Measurements from ENCODE around the gene COX20.
"Not testable (repeated sequence)": the region's sequence is repeated elsewhere in the genome, so short reads cannot be mapped to it uniquely, and the experiment has no call there.

Gene COX20

GRCh38 chr1:244821134-244821533 lies 14.3 kb upstream of the COX20 start:
- no peak for DNase-seq (ENCODE audit: low read depth in 4 of 4, low spot score in 1 of 4)

GRCh38 chr1:244822878-244823277 lies 12.6 kb upstream of the COX20 start:
- no peak for DNase-seq (ENCODE audit: low read depth in 4 of 4, low spot score in 1 of 4)

- DNase-seq (ENCODE audit: low read depth in 4 of 4, low spot score in 1 of 4), result no peak
Measured at GRCh38 chr1:244826712-244827111, 8.7 kb upstream of the COX20 start.

DNA sequence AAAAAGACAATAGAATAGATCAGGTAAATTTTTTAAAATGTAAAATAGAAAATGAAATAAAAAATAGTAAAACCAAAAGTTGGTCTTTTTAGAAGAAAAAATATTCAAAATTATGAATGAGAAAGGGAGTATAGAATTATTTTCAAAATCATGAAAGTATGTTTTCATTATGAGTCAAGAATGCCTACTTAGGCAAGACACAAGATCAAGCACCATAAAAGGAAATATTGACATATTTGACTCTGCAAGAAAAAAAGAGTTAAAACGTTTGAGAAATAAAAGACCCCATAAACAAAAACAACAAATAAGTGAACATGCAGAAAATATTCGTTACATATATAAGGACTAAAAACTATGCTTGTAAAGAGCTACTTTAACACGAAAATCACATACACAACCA lies 4.8 kb upstream of the COX20 start:
- DNase-seq (ENCODE audit: low read depth in 4 of 4, low spot score in 1 of 4), result no peak

GRCh38 chr1:244833260-244833659 lies 2.2 kb upstream of the COX20 start:
- not testable (repeated sequence) for DNase-seq (ENCODE audit: low read depth in 4 of 4, low spot score in 1 of 4)

- peak in 3 of 4 experiments; percentile 11 to 37 (median 29) for DNase-seq (ENCODE audit: low read depth in 4 of 4, low spot score in 1 of 4)
Measured at GRCh38 chr1:244833734-244834542, 1.5 kb upstream of the COX20 start.

DNA sequence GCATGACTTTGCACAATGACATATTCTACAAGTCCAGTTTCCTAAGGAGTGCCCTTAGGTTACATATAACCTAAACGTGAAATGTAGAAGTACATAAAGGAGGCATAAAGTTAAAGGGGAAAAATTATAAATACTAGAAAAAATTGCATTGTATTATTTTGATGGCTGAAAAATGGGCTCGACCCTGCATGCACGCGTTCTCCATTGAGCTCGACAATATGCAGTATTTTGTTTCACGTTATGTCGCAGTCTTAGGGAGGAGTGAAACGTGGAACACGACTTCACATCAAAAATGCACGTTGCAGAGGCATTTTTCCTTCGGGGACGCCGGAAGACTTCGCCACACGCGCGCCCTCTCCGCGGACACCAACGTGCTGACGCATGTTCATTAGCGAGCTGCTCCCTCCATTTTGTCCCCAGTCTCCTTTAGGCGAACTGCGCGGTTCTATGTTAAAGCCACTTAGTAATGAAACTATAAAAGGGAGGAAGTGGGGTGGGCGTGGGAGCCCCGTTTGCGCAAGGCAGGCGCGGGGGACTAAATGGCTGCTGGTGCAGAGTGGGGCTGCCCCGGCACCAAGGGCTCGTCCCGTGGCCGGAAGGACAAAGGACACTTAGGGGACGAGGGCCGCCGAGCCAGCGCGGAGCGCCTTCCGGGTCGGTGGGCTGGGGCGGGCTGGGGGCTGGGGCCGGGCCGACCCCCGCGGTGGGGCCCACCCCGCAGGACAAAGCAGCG lies 749 bp upstream of the COX20 start:
- peak; percentile 60 to 83 (median 82) for DNase-seq (ENCODE audit: low read depth in 4 of 4, low spot score in 1 of 4)

- no peak for DNase-seq (ENCODE audit: low read depth in 4 of 4, low spot score in 1 of 4)
Measured at GRCh38 chr1:244836135-244836521, 670 bp downstream of the COX20 start.

DNA sequence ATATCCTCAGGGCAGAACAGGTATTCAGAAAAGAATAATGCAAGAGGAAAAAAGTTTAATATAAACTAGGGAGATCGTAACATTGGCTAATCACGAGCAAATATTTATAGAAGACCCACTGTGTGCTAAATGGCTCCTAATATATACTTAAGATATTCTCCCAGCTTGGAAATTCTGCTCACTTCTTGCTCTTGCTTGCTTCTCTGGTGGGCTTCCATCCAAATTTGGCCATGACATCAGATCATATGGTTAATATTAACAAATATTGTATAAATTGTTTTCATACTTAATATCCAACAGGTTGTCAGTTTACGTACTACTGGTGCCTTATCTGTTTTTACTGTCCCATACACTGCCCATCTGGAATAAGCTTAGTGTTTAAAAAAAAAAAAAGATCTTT lies 1.1 kb downstream of the COX20 start:
- DNase-seq (ENCODE audit: low read depth in 4 of 4, low spot score in 1 of 4), result no peak

- DNase-seq (ENCODE audit: low read depth in 4 of 4, low spot score in 1 of 4), result no peak
Measured at GRCh38 chr1:244837597-244838258, 2.3 kb downstream of the COX20 start.

GRCh38 chr1:244839656-244840055 lies 4.2 kb downstream of the COX20 start:
- DNase-seq (ENCODE audit: low read depth in 4 of 4, low spot score in 1 of 4), result no peak

- no peak for DNase-seq (ENCODE audit: low read depth in 4 of 4, low spot score in 1 of 4)
Measured at GRCh38 chr1:244840219-244840794, 4.8 kb downstream of the COX20 start.

- DNase-seq (ENCODE audit: low read depth in 4 of 4, low spot score in 1 of 4), result no peak
Measured at GRCh38 chr1:244841273-244841927, 5.9 kb downstream of the COX20 start.

DNA sequence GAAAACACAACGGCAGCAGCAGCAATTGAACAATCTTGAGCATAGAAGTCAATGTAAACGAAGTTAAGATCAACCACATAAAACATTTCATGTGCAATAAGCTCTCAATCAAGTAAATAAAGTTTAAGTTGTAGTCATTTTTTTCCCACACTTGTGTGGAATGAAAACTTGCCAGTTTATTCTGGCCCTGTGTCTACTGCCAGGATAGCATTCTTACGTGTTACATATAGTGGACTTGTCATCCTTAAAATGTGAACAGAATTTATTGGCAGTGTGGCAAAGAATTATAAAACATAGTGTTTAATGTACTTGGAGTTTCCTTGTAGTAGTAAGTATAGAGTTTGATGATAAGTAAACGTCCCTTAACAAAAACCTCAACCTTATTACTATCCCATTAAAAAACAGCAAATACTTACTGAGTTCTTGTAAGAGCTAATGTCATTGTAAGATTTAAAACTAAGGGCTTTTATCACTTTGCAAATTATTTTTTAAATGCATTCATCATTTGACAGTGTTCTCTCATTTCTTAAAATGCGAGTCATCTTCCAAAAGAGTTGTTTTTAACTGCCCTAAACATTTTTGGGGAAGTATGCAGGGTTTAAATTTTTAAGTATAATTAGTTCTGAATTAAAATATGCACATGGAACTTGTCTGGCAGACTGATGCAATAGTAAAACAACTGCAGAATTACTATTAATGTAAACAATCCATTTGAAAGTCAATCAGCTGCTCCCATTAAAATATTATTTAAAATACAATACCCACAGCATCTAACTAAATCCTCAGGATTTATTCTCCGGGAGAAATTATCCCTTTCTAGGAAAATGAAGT lies 7.9 kb downstream of the COX20 start:
- no peak for DNase-seq (ENCODE audit: low read depth in 4 of 4, low spot score in 1 of 4)

- DNase-seq (ENCODE audit: low read depth in 4 of 4, low spot score in 1 of 4), result no peak
Measured at GRCh38 chr1:244844155-244845121, 9.0 kb downstream of the COX20 start.

GRCh38 chr1:244846653-244847052 lies 11.2 kb downstream of the COX20 start:
- no peak for DNase-seq (ENCODE audit: low read depth in 4 of 4, low spot score in 1 of 4)

- DNase-seq (ENCODE audit: low read depth in 4 of 4, low spot score in 1 of 4), result no peak
Measured at GRCh38 chr1:244849189-244849866, 13.9 kb downstream of the COX20 start.

DNA sequence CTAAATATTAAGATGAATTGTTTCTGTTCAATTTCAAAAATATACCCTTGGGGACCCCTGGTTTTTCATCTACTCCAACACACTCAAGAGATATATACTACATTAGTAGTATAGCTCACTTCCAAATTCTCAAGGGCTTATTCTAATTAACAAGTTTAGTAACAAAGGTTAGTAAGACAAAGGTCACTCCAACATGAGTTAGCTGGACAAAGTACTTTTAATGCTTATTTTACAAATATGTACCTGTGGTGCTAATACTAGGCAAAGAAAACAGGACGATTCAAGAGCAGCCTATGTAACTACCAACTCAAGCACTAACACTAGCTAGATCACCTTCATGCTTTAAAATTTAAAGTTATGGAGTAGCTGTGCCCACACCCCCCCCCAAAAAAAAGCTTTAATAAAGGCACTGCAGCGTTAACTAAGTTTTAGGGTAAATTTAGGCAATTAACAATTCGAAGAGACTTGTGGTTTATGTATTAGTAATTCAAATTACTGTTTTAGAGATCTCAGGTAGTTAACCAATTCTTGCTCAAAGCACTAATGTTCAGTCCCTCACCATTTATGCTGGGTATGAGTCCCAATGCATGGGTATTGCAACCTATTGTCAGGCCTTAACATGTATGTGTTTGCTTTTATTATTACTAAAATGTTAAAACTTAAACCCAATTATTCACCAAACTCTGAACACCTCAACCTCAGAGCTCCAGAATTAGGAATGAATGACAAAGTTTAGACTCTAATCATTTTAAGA lies 14.8 kb downstream of the COX20 start:
- DNase-seq (ENCODE audit: low read depth in 4 of 4, low spot score in 1 of 4), result no peak

Data from stimulated activated CD4-positive, alpha-beta T cell treated with anti-CD3 and anti-CD28 coated beads, Interleukin-1b, Interleukin-23, amount 100 ng/mL, for 24 hours (primary cell).